HepG2 (cell line): ENCODE measurements around the gene UBE2O. TPM values are rescaled to one million over a fixed set of nuclear protein-coding genes. Genes with fewer than 3 reads are reported as not detected.

ENCODE experiments used
- AHDC1 ChIP-seq: sonication (generic); formaldehyde crosslinking; IDR thresholded peaks from 2 replicates; pipeline ENCODE4 v1.5.1; 2020; ENCODE audit warnings: mild to moderate bottlenecking, missing genetic modification reagents, borderline replicate concordance
- ATF5 ChIP-seq: sonication (generic); formaldehyde crosslinking; IDR thresholded peaks from 2 replicates; pipeline ENCODE4 v1.4.0; 2020; ENCODE audit warnings: mild to moderate bottlenecking, low read depth, missing genetic modification reagents
- DRAP1 ChIP-seq: IDR thresholded peaks from 2 replicates; pipeline ENCODE4 v1.6.1; 2016; ENCODE audit warnings: missing genetic modification reagents, missing compliant biosample characterization
- FLYWCH1 ChIP-seq: sonication (generic); formaldehyde crosslinking; IDR thresholded peaks from 2 replicates; pipeline ENCODE4 v1.8.1; 2023; ENCODE audit warnings: mild to moderate bottlenecking, missing genetic modification reagents
- GTF2F1 ChIP-seq: fragments of 150-350 bp; IDR thresholded peaks from 2 replicates; pipeline ENCODE4 v1.6.1; 2014; ENCODE audit warnings: low read length
- LCORL ChIP-seq, 2 experiments: fragments of 450-650 bp in 1 of 2; sonication (generic) in 1 of 2; formaldehyde crosslinking in 1 of 2; IDR thresholded peaks; 2 replicates each; pipeline versions ENCODE4 v1.5.0 to v1.6.1; 2017 to 2020; ENCODE audit warnings: antibody characterized with exemption in 1 of 2, missing genetic modification reagents in 1 of 2
- MAX ChIP-seq: IDR thresholded peaks from 2 replicates; pipeline ENCODE4 v1.6.1; 2012; ENCODE audit warnings: inconsistent platforms
- MYC ChIP-seq: sonication (generic); formaldehyde crosslinking; IDR thresholded peaks from 2 replicates; pipeline ENCODE4 v1.9.0; 2021; ENCODE audit warnings: missing genetic modification reagents, borderline replicate concordance
- PCBP1 ChIP-seq: fragments of 200-400 bp; formaldehyde crosslinking; IDR thresholded peaks from 2 replicates; pipeline ENCODE4 v1.6.1; 2017; ENCODE audit warnings: mild to moderate bottlenecking, low read depth, low read length, borderline replicate concordance
- SOX5 ChIP-seq: IDR thresholded peaks from 2 replicates; pipeline ENCODE4 v1.6.1; 2016; ENCODE audit warnings: borderline replicate concordance
- TRIM24 ChIP-seq: sonication (generic); formaldehyde crosslinking; IDR thresholded peaks from 2 replicates; pipeline ENCODE4 v1.8.0; 2022; ENCODE audit warnings: mild to moderate bottlenecking, missing genetic modification reagents
- ZBTB39 ChIP-seq: sonication (generic); formaldehyde crosslinking; IDR thresholded peaks from 2 replicates; pipeline ENCODE4 v1.5.0; 2020; ENCODE audit warnings: missing genetic modification reagents
- ZNF33B ChIP-seq: sonication (generic); formaldehyde crosslinking; IDR thresholded peaks from 2 replicates; pipeline ENCODE4 v1.5.1; 2020; ENCODE audit warnings: mild to moderate bottlenecking, missing genetic modification reagents
- ZNF576 ChIP-seq: sonication (generic); formaldehyde crosslinking; IDR thresholded peaks from 2 replicates; pipeline ENCODE4 v1.4.0; 2020; ENCODE audit warnings: mild to moderate bottlenecking, missing genetic modification reagents
- ZNF619 ChIP-seq: sonication (generic); formaldehyde crosslinking; IDR thresholded peaks from 2 replicates; pipeline ENCODE4 v1.4.0; 2020; ENCODE audit warnings: mild to moderate bottlenecking, missing genetic modification reagents
- ZNF710 ChIP-seq: sonication (generic); formaldehyde crosslinking; IDR thresholded peaks from 2 replicates; pipeline ENCODE4 v1.5.0; 2020; ENCODE audit warnings: mild to moderate bottlenecking, missing genetic modification reagents, borderline replicate concordance
- polyA plus RNA-seq, 8 experiments: library from polyadenylated mRNA; depleted of rRNA in 3 of 8; stranded (reverse) in 7 of 8; unstranded in 1 of 8; fragments of >200 nt; fragmentation: Illumina TruSeq in 4 of 8; extraction: Trizol in 4 of 8; gene quantifications; 2 replicates each; pipeline versions ENCODE4 v1.2.1 to v1.2.3, GENCODE V29; 2011 to 2016; ENCODE audit warnings: low read depth in 4 of 8, missing spikeins in 1 of 8, mixed read lengths in 1 of 8; ENCODE audit not compliant: insufficient read depth in 1 of 8
- total RNA-seq, 5 experiments: library from RNA; depleted of rRNA; stranded (reverse); fragments of >200 nt; fragmentation: Illumina TruSeq; extraction: Trizol; gene quantifications; 2 replicates each; pipeline ENCODE4 v1.2.3, GENCODE V29; 2016; ENCODE audit warnings: low read depth in 1 of 5

UBE2O gene
- total and polyA plus RNA-seq, 2 of the 13 experiments (the other 11 are each of a cell fraction or from before 2014, with no cell fraction given) = 21.5 to 23.5 TPM

GRCh38 chr17:76385892-76386786 lies 66.8 kb downstream of the UBE2O start (continued):
- no peak for TF ChIP-seq ATF5
- TF ChIP-seq ZNF619 (CRISPR knock-in tag) = no peak; the same call in 1 of the 2 replicates
- peak; percentile 99 for TF ChIP-seq MAX
- TF ChIP-seq ZNF576 (CRISPR knock-in tag) = no peak
- TF ChIP-seq ZNF33B = peak; percentile 100
- no peak for TF ChIP-seq PCBP1
- no peak for TF ChIP-seq GTF2F1
- TF ChIP-seq LCORL (IDR thresholded peaks at IDR 0.05) = no peak
- peak; percentile 91; the same call in 1 of the 2 replicates for TF ChIP-seq LCORL (CRISPR knock-in tag; IDR thresholded peaks at IDR 0.05)
- no peak for TF ChIP-seq AHDC1 (CRISPR knock-in tag)
- TF ChIP-seq TRIM24 (CRISPR knock-in tag) = no peak
- TF ChIP-seq FLYWCH1 (CRISPR knock-in tag) = peak; percentile 86
- TF ChIP-seq ZBTB39 (CRISPR knock-in tag) = peak; percentile 57; the same call in 1 of the 2 replicates
- peak; percentile 66 for TF ChIP-seq DRAP1 (CRISPR knock-in tag)
- peak; percentile 86 for TF ChIP-seq SOX5 (CRISPR knock-in tag)
- peak; percentile 22; the same call in 1 of the 2 replicates for TF ChIP-seq ZNF710 (CRISPR knock-in tag)
- peak; percentile 99 for TF ChIP-seq MYC
